Endodermal cell (in vitro differentiated cells): ENCODE data around the gene QSOX2. TPM values are rescaled to one million over a fixed set of nuclear protein-coding genes. Genes with fewer than 3 reads are reported as not detected.

Source experiments
- DNase-seq: peaks from one replicate; pipeline ENCODE4 v3.0.0-alpha.2; 2017
- H3K27ac ChIP-seq: 2 replicates; pipeline ENCODE4 v1.5.1; 2013; ENCODE audit warnings: mild to moderate bottlenecking, low read depth, low read length, moderate library complexity
- H3K27me3 ChIP-seq: 2 replicates; pipeline ENCODE4 v1.6.1; 2013; ENCODE audit warnings: mild to moderate bottlenecking, low read length, moderate library complexity; ENCODE audit not compliant: insufficient read depth, control insufficient read depth, poor library complexity, severe bottlenecking
- H3K36me3 ChIP-seq: 2 replicates; pipeline ENCODE4 v1.7.0; 2013; ENCODE audit warnings: mild to moderate bottlenecking, low read length, moderate library complexity; ENCODE audit not compliant: control insufficient read depth, insufficient read depth
- H3K4me1 ChIP-seq: one replicate; pipeline ENCODE4 v1.7.0; 2013; ENCODE audit warnings: low read length; ENCODE audit not compliant: control insufficient read depth, insufficient read depth
- H3K4me3 ChIP-seq: 2 replicates; pipeline ENCODE4 v1.5.1; 2013; ENCODE audit warnings: mild to moderate bottlenecking, low read length, moderate library complexity
- H3K9ac ChIP-seq: 2 replicates; pipeline ENCODE4 v1.6.1; 2013; ENCODE audit warnings: mild to moderate bottlenecking, low read length, moderate library complexity; ENCODE audit not compliant: poor library complexity, severe bottlenecking; ENCODE audit errors: extremely low read depth
- H3K9me3 ChIP-seq: 2 replicates; pipeline ENCODE4 v1.6.1; 2013; ENCODE audit warnings: mild to moderate bottlenecking, low read length, moderate library complexity; ENCODE audit not compliant: control insufficient read depth
- H3K27ac Mint-ChIP-seq: 2 replicates; pipeline ENCODE4 v1.8.0; 2020; ENCODE audit warnings: mixed read lengths
- H3K27me3 Mint-ChIP-seq: 2 replicates; pipeline ENCODE4 v1.8.0; 2021; ENCODE audit warnings: mild to moderate bottlenecking, mixed read lengths; ENCODE audit not compliant: insufficient read depth
- H3K36me3 Mint-ChIP-seq: 2 replicates; pipeline ENCODE4 v1.8.0; 2020; ENCODE audit warnings: low read depth, mixed read lengths
- H3K4me1 Mint-ChIP-seq: 2 replicates; pipeline ENCODE4 v1.8.0; 2020; ENCODE audit warnings: mixed read lengths
- H3K4me3 Mint-ChIP-seq: 2 replicates; pipeline ENCODE4 v1.8.0; 2020; ENCODE audit warnings: mild to moderate bottlenecking, moderate library complexity, mixed read lengths
- H3K9me3 Mint-ChIP-seq: 2 replicates; pipeline ENCODE4 v1.8.0; 2020; ENCODE audit warnings: mild to moderate bottlenecking, mixed read lengths
- CTCF ChIP-seq: fragments of 200-600 bp; sonication (generic); conservative IDR thresholded peaks from 2 replicates; pipeline ENCODE4 v1.5.0; 2021; ENCODE audit warnings: antibody characterized with exemption, mild to moderate bottlenecking
- WGBS, 2 experiments: methylation state at CpG; one replicate each; pipeline versions ENCODE4 v1.1.5 to v1.1.7; 2013; ENCODE audit warnings: missing lambda C conversion rate in 2 of 2, mixed read lengths in 1 of 2; ENCODE audit not compliant: insufficient coverage in 1 of 2, insufficient read length in 1 of 2; 5-methylcytosine and 5-hydroxymethylcytosine counted together
- total RNA-seq, 2 donors: library from RNA; stranded (reverse); fragmentation: NEBNext Ultra II Directional in 1 of 2; extraction: Animal tissue kit (Norgen Biotek cat#: 25700) in 1 of 2; gene quantifications; 2 replicates in 1 of 2; 3 replicates in 1 of 2; pipeline ENCODE4 v1.2.1, GENCODE V29; 2021

Gene QSOX2
- total RNA-seq, 2 donors from 2014 or later, result 22.0 to 26.3 TPM

GRCh38 chr9:136294437-136294836 lies 48.8 kb upstream of the QSOX2 start:
- no peak for TF ChIP-seq CTCF

GRCh38 chr9:136293476-136294077 lies 48.0 kb upstream of the QSOX2 start:
- no peak overlapping the region for H3K27ac Mint-ChIP-seq
- Histone ChIP-seq H3K4me1 (no peaks in the 10 kb centered on the region), H3K36me3 (no peaks in the 10 kb centered on the region), H3K9ac (no peak overlapping the region), H3K9me3 (peaks cover 4% of the 10 kb centered on the region), H3K27me3 (no peaks in the 10 kb centered on the region), H3K27ac (no peak overlapping the region), H3K4me3 (no peak overlapping the region)
- 88 to 90% methylated on average over 13 to 14 of the region's 14 CpGs for WGBS, 2 experiments
- H3K36me3 Mint-ChIP-seq, result no peaks in the 10 kb centered on the region
- DNase-seq, result no peak
- H3K4me1 Mint-ChIP-seq, result no peaks in the 10 kb centered on the region
- no peak for TF ChIP-seq CTCF
- no peaks in the 10 kb centered on the region for H3K27me3 Mint-ChIP-seq
- no peak overlapping the region for H3K4me3 Mint-ChIP-seq
- no peaks in the 10 kb centered on the region for H3K9me3 Mint-ChIP-seq

More at GRCh38 chr9:136294437-136294836, 48.8 kb upstream of the QSOX2 start:
- H3K27ac ChIP-seq, result no peak overlapping the region
- no peak overlapping the region for H3K4me3 ChIP-seq
- H3K27me3 ChIP-seq, result no peaks in the 10 kb centered on the region
- H3K4me1 ChIP-seq, result no peaks in the 10 kb centered on the region
- Mint-ChIP-seq H3K4me1 (no peaks in the 10 kb centered on the region), H3K9me3 (no peaks in the 10 kb centered on the region), H3K4me3 (no peak overlapping the region), H3K36me3 (no peaks in the 10 kb centered on the region), H3K27me3 (no peaks in the 10 kb centered on the region), H3K27ac (no peak overlapping the region)
- H3K9me3 ChIP-seq, result peaks cover 4% of the 10 kb centered on the region
- no peak for DNase-seq
- H3K36me3 ChIP-seq, result no peaks in the 10 kb centered on the region
- no peak overlapping the region for H3K9ac ChIP-seq
- WGBS, 2 experiments, result 92 to 96% methylated on average over 2 to 5 of the region's 5 CpGs

GRCh38 chr9:136292591-136293448 lies 47.2 kb upstream of the QSOX2 start:
- Mint-ChIP-seq H3K27ac (no peak overlapping the region), H3K36me3 (no peaks in the 10 kb centered on the region), H3K9me3 (no peaks in the 10 kb centered on the region), H3K4me1 (no peaks in the 10 kb centered on the region), H3K27me3 (no peaks in the 10 kb centered on the region), H3K4me3 (no peak overlapping the region)
- no peak for DNase-seq
- TF ChIP-seq CTCF, result no peak
- Histone ChIP-seq H3K9me3 (peaks cover 4% of the 10 kb centered on the region), H3K36me3 (no peaks in the 10 kb centered on the region), H3K4me3 (no peak overlapping the region), H3K27me3 (no peaks in the 10 kb centered on the region), H3K27ac (no peak overlapping the region), H3K4me1 (no peaks in the 10 kb centered on the region), H3K9ac (no peak overlapping the region)
- WGBS, 2 experiments, result 93 to 98% methylated on average over 25 to 34 of the region's 34 CpGs
